Kidney (tissue), 14 donors: ENCODE measurements around the gene ZNF358. TPM values are rescaled to one million over a fixed set of nuclear protein-coding genes. Genes with fewer than 3 reads are reported as not detected.
A peak's percentile ranks its signal among the peaks of the same experiment; 100 is the strongest.

Experiments used
- DNase-seq, 5 donors: peaks; one replicate each; pipeline ENCODE4 v3.0.0-alpha.2; 2013 to 2020
- FAIRE-seq: peaks from 2 replicates; lab custom pipeline; 2012; peaks lifted over from hg19 to GRCh38; lab: Jason Lieb, UNC
- H3K27ac ChIP-seq, 2 donors: one replicate each; pipeline ENCODE4 v1.7.0; 2013; ENCODE audit warnings: low read depth in 2 of 2, low read length in 2 of 2, inconsistent platforms in 1 of 2
- H3K27me3 ChIP-seq: one replicate; pipeline ENCODE4 v1.7.1; 2013; ENCODE audit warnings: low read length, inconsistent platforms; ENCODE audit not compliant: control insufficient read depth, insufficient read depth
- H3K36me3 ChIP-seq, 3 donors: one replicate each; pipeline versions ENCODE4 v1.7.0 to v1.7.1; 2013; ENCODE audit warnings: low read length in 3 of 3, control low read depth in 1 of 3, inconsistent platforms in 1 of 3; ENCODE audit not compliant: insufficient read depth in 3 of 3, control insufficient read depth in 2 of 3
- H3K4me1 ChIP-seq, 3 donors: one replicate each; pipeline versions ENCODE4 v1.7.0 to v1.7.1; 2013; ENCODE audit warnings: low read length in 3 of 3, inconsistent platforms in 1 of 3, low read depth in 1 of 3; ENCODE audit not compliant: control insufficient read depth in 2 of 3, insufficient read depth in 2 of 3
- H3K4me3 ChIP-seq, 3 donors: one replicate each; pipeline versions ENCODE4 v1.7.0 to v1.8.1; 2013; ENCODE audit warnings: low read length in 3 of 3, control low read depth in 1 of 3, inconsistent platforms in 1 of 3
- H3K9ac ChIP-seq, 3 donors: one replicate each; pipeline versions ENCODE4 v1.7.0 to v1.7.1; 2013; ENCODE audit warnings: low read length in 3 of 3, control low read depth in 1 of 3, inconsistent platforms in 1 of 3
- H3K9me3 ChIP-seq, 3 donors: one replicate each; pipeline versions ENCODE4 v1.7.0 to v1.7.1; 2013; ENCODE audit warnings: low read length in 3 of 3, control low read depth in 1 of 3, inconsistent platforms in 1 of 3; ENCODE audit not compliant: control insufficient read depth in 2 of 3, insufficient read depth in 1 of 3
- CTCF ChIP-seq: IDR thresholded peaks from 3 replicates; pipeline ENCODE4 v1.5.1; 2012; ENCODE audit warnings: mild to moderate bottlenecking, moderate library complexity, borderline replicate concordance; ENCODE audit not compliant: insufficient read depth; ENCODE audit errors: extremely low read depth
- intact Hi-C: fragments of 100-400 bp; cut with DNase I; formaldehyde crosslinking; loops from one replicate; pipeline ENCODE4 v1.11.1; 2022
- polyA plus RNA-seq: library from polyadenylated mRNA; stranded (reverse); fragments of 350-450 nt; fragmentation: Illumina TruSeq; extraction: RNeasy Lipid Tissue Mini Kit (QIAGEN cat#74804); gene quantifications from one replicate; pipeline ENCODE4 v1.2.3, GENCODE V29; 2014; ENCODE audit warnings: low read depth, low replicate concordance; ENCODE audit not compliant: insufficient read depth
- total RNA-seq: library from RNA; stranded (reverse); fragmentation: NEBNext Ultra II Directional; extraction: Animal tissue kit (Norgen Biotek cat#: 25700); gene quantifications from one replicate; pipeline ENCODE4 v1.2.1, GENCODE V29; 2021
- donor health status: control.
- donor health status: control.
- donor health status: control.
- donor health status: control.
- donor health status: control.
- donor health status: DM: yes; HTN: yes; CAD: no.
- donor health status: Normal renal cell carcinoma (clear cell type).

Gene ZNF358
- total and polyA plus RNA-seq, 2 donors from 2014 or later, result 39.1 to 79.1 TPM

- no peaks in the 10 kb centered on the region for H3K9me3 ChIP-seq
- TF ChIP-seq CTCF, result no peak
- peak in 1 of 5 donors; percentile 73 for DNase-seq
- H3K9ac ChIP-seq, result no peak overlapping the region
- no peak for FAIRE-seq
- H3K4me3 ChIP-seq, result no peak overlapping the region
- no peak overlapping the region for H3K27ac ChIP-seq
- H3K27me3 ChIP-seq, result no peaks in the 10 kb centered on the region
- H3K4me1 ChIP-seq, result peaks cover 0 to 4% (median 0%) of the 10 kb centered on the region in 3 donors
- H3K36me3 ChIP-seq, result peaks cover 0 to 8% (median 2%) of the 10 kb centered on the region in 3 donors
- intact Hi-C loops, result no loop called here
Measured at GRCh38 chr19:7529246-7529600, 13.3 kb downstream of the ZNF358 start.

GRCh38 chr19:7529610-7530490 is 13.9 kb downstream of the ZNF358 start:
- Histone ChIP-seq H3K9me3 (no peaks in the 10 kb centered on the region), H3K4me3 (no peak overlapping the region), H3K4me1 (peaks cover 0 to 4% (median 0%) of the 10 kb centered on the region in 3 donors), H3K27me3 (no peaks in the 10 kb centered on the region), H3K9ac (no peak overlapping the region), H3K27ac (no peak overlapping the region), H3K36me3 (peaks cover 0 to 8% (median 2%) of the 10 kb centered on the region in 3 donors)
- FAIRE-seq, result no peak
- no peak for TF ChIP-seq CTCF
- DNase-seq, result peak in 1 of 5 donors; percentile 74
- intact Hi-C loops, result no loop called here

- Histone ChIP-seq H3K36me3 (peaks cover 0 to 6% (median 3%) of the 10 kb centered on the region in 3 donors), H3K9me3 (no peaks in the 10 kb centered on the region), H3K4me1 (peaks cover 0 to 8% (median 0%) of the 10 kb centered on the region in 3 donors), H3K27me3 (no peaks in the 10 kb centered on the region), H3K9ac (peak overlapping the region in 1 of 3 donors; percentile 71), H3K27ac (peak overlapping the region; percentile 44 to 93), H3K4me3 (peak overlapping the region; percentile 34 to 93 (median 49))
- FAIRE-seq (no peak), DNase-seq (peak; percentile 42 to 91 (median 70))
- no peak for TF ChIP-seq CTCF
- intact Hi-C loops, result no loop called here
Measured at GRCh38 chr19:7533281-7533885, 17.5 kb downstream of the ZNF358 start.
